22Rv1 (cell line): ENCODE results near the gene PDZRN3.

ENCODE experiments used
- H3K27ac ChIP-seq: fragments of 450-650 bp; 2 replicates; pipeline ENCODE4 v1.5.1; 2017
- CTCF ChIP-seq: fragments of 450-650 bp; IDR thresholded peaks from 2 replicates; pipeline ENCODE4 v1.5.1; 2017; ENCODE audit warnings: mild to moderate bottlenecking
- ZFX ChIP-seq: fragments of 450-650 bp; IDR thresholded peaks from 2 replicates; pipeline ENCODE4 v1.6.1; 2017; ENCODE audit warnings: antibody characterized with exemption, borderline replicate concordance

PDZRN3 gene

DNA sequence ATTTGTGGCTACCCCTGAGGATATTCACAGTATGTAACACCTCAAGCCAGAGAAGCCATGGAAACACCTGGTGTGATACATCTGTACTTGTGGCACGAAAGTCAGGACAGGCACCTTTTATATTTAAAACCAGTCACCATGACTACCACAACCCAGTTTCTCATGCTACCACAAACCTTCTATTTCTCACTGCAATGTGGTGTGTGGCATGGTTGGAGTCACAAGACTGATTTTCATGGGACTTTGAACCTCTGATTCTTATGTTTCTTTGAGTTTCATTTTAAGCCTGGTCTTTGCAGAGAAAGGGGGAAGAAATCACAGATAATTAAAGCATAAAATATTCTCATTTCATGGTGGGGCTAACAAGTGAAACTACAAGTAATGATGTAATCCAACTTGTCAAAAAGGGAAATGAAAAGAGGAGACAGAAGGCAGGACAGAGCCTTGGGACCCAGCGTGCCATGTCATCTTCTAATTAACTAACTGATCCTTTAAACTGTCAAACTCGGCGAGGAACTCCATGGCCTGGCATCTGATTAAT is 175.9 kb downstream of the PDZRN3 start:
- no peak for TF ChIP-seq ZFX
- no peak for TF ChIP-seq CTCF
- no peak overlapping the region for H3K27ac ChIP-seq

DNA sequence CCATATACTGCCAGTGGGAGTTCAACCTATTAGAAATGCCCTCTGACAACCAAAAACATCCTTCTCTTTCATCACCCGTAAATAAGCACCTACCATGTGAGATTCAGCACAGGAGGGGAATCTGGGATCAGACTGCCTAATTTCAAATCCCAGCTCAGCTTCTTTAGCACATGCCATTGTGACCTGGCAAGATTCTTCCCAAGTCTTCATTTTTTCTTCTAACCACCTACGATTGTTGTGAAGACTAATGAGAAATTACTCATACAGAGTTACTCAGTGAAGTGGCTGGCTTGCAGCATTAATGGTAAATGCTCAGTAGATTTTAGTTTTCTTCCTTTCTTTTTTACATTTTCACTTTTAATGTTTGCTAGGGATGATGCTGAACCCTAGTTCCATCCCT is 176.7 kb downstream of the PDZRN3 start:
- no peak overlapping the region for H3K27ac ChIP-seq
- TF ChIP-seq ZFX = no peak
- TF ChIP-seq CTCF = no peak

- TF ChIP-seq CTCF (no peak), ZFX (no peak)
- H3K27ac ChIP-seq = no peak overlapping the region
Measured at GRCh38 chr3:73447111-73447510, 177.6 kb downstream of the PDZRN3 start.

GRCh38 chr3:73446467-73447110 is 178.2 kb downstream of the PDZRN3 start:
- no peak for TF ChIP-seq ZFX
- H3K27ac ChIP-seq = no peak overlapping the region

DNA sequence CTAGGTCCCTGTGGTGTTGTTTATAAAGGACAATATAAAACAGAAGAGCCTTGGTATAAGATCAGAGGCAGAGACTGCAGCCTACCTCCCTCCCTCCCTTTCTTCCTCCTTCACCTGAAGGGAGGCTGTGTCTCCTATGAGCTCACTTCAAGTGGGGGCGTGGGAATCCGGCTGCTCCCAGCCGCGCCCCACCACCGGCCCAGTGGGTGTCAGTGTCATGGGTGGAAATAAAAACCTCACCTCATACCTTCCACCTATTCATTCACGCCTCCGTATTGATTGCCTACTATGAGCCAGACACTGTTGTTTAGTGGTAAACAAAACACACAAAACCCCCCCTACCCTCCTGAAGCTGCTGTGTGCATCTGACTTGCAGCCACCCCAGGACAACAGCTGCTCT is 181.9 kb downstream of the PDZRN3 start:
- TF ChIP-seq ZFX = no peak
- no peak for TF ChIP-seq CTCF
- H3K27ac ChIP-seq = no peak overlapping the region

GRCh38 chr3:73442152-73442551 is 182.6 kb downstream of the PDZRN3 start:
- H3K27ac ChIP-seq = no peak overlapping the region
- TF ChIP-seq ZFX (no peak), CTCF (no peak)

GRCh38 chr3:73437828-73438227 is 186.9 kb downstream of the PDZRN3 start:
- H3K27ac ChIP-seq = no peak overlapping the region
- TF ChIP-seq CTCF = no peak
- TF ChIP-seq ZFX = no peak

GRCh38 chr3:73435055-73435454 is 189.7 kb downstream of the PDZRN3 start:
- H3K27ac ChIP-seq = no peak overlapping the region
- TF ChIP-seq CTCF = no peak
- no peak for TF ChIP-seq ZFX
